Measurements from ENCODE around the gene INO80.

GRCh38 chr15:40948706-40949473 is 167.2 kb downstream of the INO80 start:
- no peak for TF ChIP-seq CTCF (conservative IDR thresholded peaks at IDR 0.05; ENCODE audit: low read depth, low read length)
- TF ChIP-seq EZH2 (IDR thresholded peaks at IDR 0.05; ENCODE audit: borderline replicate concordance, low read depth, low read length, poor library complexity, severe bottlenecking) = no peak

Data from A673 (cell line).